ENCODE results near the gene DAPK1.

DNA sequence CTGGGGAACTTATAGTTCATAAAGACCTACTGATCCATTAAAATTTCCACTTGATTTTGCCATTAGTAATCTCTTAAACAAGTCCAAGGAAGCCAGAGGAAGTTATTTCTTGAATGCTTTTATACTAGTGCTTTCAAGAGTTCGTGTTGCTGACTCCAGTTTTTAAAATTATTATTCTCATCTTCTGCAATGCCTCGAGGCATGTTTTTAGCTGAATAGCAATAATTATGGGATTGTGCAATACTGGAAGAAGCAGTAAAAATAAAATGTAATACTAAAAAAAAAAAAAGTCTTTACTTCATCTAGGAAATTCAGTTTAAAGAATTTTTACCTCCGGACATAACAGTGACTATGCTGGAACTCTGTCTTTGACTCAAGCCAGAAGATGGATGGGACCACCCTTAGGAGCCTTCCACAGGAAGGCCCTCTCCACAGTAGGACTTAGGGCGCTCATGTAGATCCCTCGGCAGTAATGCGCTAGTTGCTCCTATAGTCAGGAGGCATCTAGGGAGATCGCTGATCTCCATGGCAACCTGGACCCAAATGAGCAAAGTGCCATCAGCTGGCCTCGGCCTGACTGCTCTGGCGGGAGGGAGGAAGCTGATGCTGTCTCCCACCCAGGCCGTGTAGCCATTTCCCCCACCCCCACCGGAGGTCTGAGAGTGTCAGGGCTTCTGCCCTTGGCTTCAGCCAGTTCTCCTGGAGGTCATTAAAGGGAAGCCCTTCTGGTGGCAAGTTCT lies 56.7 kb downstream of the DAPK1 start:
- TF ChIP-seq CTCF (IDR thresholded peaks at IDR 0.05; ENCODE audit: poor library complexity) = no peak
- no peak for TF ChIP-seq EZH2 (IDR thresholded peaks at IDR 0.05; ENCODE audit: borderline replicate concordance)
